ENCODE data around the gene SCT.

DNA sequence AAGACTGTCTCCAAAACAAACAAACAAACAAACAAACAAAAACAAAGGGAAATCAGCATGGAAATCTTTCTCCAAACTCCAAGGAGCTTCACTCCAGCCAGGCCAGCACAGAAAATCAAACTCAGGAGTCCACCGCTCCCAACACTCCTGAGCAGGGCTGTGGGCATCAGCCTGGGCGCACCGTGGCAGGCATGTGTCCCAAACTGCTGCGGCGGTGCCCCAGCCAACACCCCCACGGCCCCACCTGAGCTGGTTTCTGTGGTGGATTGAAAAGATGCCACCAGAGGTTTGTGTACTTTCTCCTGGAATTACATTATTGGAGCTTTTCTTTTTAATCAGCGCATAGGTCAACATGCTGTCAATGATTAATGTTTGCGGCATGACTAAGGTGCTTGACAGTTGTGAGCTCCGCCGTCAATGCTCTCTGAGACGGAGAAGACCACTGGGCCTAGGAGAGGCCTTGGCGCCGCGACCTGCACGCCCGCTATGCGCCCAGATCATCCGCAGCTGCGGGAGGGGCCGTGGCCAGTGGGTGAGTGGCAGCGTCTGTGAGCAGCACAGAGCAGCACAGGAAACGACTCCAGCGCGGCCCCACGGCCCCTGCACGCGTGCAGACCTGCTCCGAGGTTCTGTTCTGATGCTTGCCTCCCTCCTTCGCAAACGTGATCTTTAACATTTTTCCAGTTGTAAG, 28.2 kb upstream of the SCT start:
- TF ChIP-seq, protein P1, sequence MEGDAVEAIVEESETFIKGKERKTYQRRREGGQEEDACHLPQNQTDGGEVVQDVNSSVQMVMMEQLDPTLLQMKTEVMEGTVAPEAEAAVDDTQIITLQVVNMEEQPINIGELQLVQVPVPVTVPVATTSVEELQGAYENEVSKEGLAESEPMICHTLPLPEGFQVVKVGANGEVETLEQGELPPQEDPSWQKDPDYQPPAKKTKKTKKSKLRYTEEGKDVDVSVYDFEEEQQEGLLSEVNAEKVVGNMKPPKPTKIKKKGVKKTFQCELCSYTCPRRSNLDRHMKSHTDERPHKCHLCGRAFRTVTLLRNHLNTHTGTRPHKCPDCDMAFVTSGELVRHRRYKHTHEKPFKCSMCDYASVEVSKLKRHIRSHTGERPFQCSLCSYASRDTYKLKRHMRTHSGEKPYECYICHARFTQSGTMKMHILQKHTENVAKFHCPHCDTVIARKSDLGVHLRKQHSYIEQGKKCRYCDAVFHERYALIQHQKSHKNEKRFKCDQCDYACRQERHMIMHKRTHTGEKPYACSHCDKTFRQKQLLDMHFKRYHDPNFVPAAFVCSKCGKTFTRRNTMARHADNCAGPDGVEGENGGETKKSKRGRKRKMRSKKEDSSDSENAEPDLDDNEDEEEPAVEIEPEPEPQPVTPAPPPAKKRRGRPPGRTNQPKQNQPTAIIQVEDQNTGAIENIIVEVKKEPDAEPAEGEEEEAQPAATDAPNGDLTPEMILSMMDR (IDR thresholded peaks at IDR 0.05), result no peak
- TF ChIP-seq POLR2A (IDR thresholded peaks at IDR 0.05), result no peak
